Measurements from ENCODE around the gene ACYP1.

ACYP1 gene

DNA sequence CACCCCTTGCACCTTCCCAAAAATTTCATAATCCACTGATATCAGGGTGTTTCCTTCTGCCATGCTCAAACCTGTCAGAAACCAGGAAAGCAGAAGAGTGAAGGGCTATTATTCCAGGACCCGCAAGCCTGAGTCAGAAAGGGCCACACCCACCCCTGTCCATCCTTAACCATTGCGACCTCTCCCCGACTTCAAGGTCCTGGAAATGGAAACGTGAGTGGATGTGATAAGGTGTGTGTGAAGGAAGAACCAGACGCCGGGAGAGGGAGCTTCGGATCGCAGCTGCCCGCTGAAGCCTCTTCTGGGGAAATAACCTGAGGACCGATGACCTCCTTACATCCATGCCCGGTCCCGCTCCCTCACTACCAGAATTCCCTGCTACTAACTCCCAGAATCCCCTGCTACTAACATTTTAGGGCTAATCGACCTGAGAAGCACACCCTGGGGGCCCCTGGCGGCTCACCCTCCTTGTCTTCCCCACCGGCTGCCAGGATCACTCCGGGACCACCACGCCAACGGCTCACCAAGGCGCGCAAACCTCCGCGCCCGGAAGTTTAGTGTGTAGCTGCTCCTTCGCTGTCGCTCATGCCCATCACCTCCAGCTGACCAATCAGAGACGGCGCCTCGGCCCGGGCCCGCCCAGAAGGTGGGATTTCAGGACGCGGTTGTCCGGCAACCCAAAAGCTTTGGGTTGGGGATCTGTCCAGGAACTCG lies at the start of gene ACYP1:
Gene ACYP1, minus strand, starts transcription at position 534 of the 714 bp plus-strand sequence. Its CDS starts 471 bp downstream, at position 63.
- DNase-seq (ENCODE audit: low read depth), result peak; percentile 70

DNA sequence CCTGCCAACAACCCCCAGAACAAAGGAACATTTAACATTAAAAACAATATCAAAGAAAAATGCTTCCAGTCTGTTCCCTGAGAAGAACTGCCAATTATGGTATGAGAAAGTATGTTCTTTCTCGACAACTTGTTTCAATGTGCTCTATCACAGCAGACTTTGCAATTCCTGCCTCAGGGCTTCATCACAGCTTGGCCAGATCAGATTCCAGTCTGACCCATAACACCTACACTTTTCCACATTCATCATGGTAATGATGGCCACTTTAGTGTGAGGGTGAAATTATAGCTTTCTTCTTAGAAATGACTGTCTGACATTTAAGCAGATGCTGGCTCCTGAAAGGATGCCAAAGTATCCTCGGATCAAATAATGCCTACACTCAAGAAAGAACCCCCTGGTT lies 46.1 kb upstream of the ACYP1 start:
- no peak for DNase-seq (ENCODE audit: low read depth)

DNA sequence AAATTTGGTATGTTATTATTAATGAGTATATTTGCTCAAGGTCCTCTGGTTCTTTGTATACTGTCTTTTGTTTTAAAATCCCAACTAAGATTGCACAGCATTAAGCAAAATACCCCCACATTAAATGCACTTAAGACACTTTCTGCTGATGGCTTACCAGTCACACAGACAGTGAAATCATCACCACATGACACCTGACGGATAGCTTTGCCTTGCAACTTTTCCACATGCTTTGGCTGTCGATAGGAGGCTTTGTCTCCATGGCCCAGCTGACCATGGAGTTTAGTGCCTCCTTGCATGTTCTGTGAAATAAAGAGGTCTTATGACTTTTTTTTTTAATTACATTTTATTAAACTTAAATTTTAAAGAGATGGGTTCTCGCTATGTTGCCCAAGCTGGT lies 43.4 kb upstream of the ACYP1 start:
- DNase-seq (ENCODE audit: low read depth), result no peak

DNA sequence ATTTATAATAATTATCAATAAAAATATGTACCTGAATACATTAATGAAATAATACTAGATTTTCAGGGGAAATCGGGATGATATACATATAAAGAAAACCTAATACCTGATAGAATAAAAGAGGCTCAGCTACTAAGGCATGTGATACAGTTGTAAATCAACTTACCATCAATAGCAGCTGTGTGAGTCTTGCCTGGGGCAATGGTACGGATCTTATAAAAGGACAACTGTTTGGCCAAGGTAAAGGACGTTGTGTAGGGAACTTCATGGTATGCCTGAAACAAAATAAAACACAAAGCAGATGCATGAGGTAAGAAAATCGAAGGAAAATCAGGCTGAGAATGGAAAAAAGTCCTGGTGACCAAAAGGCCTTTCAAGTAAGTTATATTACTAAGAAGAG lies 37.7 kb upstream of the ACYP1 start:
- DNase-seq (ENCODE audit: low read depth), result no peak

DNA sequence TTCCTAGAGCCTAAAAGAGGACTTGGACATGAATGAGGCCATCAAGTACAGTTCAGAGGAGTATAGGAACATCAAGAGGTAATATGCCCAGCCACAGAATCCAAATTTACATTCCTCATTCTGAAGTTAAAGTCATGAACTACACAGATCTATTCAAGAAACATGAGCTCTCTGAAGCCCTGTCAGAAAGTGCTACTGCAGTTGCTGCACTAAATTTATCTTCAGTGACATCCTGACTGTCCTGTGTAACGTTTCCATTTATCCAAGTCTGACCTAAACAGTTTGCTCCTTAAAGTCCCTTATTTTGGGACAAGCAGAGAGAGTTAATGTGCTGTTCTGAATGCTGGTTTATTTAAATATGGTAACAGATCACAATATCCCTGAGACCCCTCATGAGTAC lies 34.9 kb upstream of the ACYP1 start:
- DNase-seq (ENCODE audit: low read depth), result no peak

DNA sequence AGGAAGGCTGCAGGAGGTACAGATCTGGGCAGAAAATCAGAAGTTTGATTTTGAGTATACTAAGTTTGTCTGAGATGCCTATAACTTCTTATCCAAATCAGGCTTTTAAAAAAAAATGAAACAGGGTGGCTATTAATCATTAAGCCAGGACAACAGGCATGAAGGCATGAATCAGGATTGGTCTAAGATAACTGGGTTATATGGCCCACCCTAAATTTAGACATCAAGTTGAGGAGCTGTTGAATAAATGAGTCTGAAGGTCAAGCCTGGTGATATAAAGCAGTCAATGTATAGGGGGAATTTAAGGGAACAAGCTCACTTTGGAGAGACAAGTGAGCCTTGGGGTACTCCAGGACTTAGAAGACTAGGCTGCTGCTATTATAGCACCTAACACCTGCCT lies 34.4 kb upstream of the ACYP1 start:
- no peak for DNase-seq (ENCODE audit: low read depth)

DNA sequence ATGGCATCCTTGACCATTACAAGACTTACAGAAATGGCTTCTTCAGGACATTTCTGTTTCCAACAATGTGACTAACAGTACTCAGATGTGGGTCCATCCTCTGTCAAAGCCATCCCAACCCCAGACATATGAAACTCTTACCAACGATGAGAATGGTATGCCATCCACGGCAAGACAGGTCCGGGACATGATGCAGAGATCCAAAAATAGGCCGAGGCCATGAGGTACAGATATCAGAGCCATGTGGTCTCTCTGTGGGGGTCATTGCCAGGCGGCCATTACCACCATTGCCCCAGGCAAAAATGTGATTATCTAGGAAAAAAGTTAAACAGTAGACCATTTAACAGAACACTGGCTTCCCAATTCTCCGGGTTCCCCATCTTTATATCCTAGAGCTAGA lies 33.1 kb upstream of the ACYP1 start:
- no peak for DNase-seq (ENCODE audit: low read depth)

DNA sequence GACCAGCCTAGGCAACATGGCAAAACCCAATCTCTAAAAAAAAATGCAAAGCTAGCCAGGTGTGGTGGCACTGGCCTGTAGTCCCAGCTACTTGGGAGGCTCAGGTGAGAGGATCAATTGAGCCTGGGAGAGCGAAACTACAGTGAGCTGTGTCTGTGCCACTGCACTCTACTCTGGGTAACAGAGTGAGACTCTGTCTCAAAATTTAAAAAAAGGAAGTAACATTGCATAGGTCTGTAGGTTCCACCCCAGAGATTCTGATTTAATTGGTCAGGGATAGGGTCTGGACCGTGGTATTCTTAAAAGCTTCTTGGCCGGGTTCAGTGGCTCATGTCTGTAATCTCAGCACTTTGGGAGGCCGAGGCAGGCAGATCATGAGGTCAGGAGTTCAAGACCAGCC lies 31.9 kb upstream of the ACYP1 start:
- DNase-seq (ENCODE audit: low read depth), result no peak

DNA sequence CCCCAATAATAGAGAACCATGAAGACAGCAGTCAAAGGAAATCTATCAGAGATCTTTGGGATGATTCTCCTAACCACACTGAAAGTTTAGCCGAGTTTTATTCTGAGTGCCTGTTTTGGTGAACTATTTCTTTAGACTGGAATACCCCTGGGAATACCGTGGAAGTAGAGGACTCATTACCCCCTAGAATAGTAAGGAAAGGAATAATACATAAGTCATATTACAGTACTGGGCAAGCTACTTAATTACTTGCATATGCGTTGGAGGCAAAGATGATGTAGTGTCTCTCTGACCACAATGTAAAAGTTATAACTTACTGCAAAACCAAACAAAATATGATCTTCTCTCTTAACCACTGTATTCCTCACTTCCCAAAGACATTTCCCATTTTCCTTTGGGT lies 31.1 kb upstream of the ACYP1 start:
- DNase-seq (ENCODE audit: low read depth), result no peak

DNA sequence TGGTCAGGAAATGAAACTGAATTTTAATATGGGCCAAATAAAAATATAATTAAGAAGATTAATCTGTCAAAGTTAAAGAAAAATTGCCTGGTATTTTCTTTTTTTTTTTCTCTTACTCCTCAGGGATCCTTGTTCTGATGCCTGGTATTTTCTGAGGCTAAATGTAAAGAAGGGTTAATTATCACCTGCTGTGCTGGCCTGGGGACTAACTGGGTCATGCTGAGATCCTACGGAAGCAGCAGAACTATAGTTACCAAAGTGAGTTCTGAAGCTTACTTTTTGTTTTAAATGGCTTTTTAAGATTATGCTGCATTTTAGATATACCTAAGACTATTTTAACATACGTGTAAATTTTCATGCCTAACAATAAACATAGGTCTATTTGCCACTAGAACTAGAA lies 28.9 kb upstream of the ACYP1 start:
- no peak for DNase-seq (ENCODE audit: low read depth)

DNA sequence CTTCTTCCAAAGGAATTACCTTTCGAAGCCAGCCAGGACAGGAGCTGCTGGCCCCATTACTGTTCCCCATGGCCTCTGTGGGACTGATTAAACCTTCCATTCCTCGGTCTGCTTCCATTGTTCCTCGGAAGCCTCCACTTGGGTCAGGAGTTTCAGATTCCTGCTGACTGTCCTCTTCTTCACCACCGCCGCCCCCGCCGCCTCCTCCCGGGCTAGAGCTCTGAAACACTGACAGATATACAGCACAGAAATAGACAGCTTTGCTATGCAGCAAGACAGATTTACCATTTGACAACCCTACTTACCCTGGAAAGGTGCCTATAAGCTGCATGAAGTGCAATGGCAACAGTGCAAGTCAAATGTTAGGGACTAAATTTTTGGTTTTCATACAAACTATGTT lies 27.4 kb upstream of the ACYP1 start:
- DNase-seq (ENCODE audit: low read depth), result no peak

DNA sequence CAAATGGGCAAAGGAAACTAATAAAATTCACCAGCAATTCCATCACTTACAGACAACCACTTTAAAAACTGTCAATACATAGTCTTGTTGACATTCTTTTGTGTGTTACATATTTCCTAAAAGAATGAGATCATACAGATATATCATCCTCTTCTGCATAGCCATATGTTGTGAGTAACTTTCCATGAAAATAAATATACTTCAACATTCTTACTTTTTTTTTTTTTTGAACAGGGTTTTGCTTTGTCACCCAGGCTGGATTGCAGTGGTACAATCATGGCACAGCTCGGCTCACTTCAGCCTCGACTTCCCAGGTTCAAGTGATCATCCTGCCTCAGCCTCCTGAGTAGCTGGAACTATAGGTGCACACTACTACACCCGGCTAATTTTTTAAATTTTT lies 26.5 kb upstream of the ACYP1 start:
- DNase-seq (ENCODE audit: low read depth), result no peak

DNA sequence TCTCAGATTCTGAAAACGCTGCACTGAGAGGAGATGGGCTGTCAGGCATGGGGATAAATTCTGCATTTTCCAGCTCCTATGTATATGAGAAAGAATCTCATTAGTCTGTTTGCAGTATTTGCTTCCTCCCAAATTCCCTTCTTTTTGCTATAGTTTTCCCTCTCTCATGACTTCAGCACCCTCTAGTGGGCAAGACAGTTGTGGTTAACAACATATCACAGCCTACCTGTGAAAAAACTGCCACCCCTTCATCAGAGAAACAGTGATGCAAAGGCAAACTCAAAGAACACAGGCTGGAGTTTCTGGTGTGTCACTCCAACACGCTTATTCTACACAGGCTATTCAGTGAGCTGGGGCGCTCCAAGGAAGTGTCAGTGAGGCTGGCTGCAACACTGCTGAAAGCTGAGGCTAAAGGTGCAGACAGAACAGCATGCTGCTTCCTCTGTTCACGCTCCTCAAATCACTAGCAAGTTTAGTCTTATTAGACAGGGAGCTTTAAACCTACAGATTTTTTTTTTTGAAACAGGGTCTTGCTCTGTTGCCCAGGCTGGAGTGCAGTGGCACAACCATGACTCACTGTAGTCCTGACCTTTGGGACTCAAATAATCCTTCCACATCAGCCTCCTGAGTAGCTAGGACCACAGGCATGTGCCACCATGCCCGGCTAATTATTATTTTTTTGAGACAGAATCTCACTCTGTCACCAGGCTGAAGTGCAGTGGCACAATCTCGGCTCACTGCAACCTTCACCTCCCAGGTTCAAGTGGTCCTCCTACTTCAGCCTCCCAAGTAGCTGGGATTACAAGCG lies 24.9 kb upstream of the ACYP1 start:
- peak; percentile 54 for DNase-seq (ENCODE audit: low read depth)

DNA sequence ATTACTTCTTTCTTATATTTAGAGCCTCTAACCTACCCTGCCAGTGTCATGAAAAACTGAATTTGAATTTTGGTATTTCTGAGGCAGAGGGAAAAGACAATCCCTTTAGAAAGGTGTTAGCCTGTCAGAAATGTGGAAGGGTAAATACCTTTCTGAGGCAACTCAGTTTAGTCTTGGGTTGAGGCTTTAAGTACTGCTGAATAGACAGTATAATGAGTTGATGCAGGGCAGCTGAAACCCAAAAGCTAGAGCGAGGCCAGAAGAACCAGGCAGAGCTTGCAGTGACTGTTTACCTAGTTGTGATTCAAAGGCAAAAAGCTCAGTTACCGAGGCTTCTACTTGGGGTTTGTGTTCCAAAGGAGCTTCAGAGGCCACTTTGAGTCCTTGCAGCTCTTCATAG lies 24.3 kb upstream of the ACYP1 start:
- no peak for DNase-seq (ENCODE audit: low read depth)

DNA sequence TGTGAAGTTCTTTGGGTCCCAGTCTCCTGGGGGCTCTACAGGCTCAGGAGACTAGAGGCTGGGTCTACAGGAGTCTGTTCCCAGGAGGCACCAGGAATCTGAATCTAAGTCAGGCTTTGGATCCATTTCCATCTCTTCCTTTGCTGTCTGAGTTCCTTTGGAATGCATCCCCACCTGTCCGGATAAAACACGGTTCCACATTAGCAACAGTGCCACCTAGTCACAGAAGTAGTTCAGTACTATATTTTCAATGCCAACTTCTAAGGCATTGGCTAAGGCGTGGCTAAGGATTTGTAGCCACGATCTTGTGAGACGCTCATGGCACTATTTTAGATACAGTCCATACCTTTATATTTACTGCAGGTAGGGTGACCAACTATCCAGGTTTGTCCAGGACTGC lies 20.7 kb upstream of the ACYP1 start:
- DNase-seq (ENCODE audit: low read depth), result no peak

DNA sequence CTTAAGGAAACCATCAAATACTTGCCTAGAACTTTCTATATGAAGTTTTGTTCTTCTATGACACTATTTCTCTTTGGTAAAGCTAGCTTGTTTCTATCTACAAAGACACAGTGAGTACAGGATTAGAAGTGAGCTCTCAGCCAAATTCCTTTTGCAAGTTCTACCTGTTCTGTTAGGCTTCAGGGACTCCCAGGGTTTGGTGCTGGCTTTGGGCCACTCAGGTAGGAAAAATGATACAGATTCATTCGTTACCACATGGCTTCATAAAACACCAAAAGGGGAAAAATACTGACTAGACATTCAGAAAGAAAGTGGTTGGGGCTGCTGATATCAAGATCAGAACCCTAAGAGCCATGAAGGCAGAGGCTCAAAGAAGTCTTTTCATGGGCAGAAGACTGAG lies 19.4 kb upstream of the ACYP1 start:
- DNase-seq (ENCODE audit: low read depth), result no peak

DNA sequence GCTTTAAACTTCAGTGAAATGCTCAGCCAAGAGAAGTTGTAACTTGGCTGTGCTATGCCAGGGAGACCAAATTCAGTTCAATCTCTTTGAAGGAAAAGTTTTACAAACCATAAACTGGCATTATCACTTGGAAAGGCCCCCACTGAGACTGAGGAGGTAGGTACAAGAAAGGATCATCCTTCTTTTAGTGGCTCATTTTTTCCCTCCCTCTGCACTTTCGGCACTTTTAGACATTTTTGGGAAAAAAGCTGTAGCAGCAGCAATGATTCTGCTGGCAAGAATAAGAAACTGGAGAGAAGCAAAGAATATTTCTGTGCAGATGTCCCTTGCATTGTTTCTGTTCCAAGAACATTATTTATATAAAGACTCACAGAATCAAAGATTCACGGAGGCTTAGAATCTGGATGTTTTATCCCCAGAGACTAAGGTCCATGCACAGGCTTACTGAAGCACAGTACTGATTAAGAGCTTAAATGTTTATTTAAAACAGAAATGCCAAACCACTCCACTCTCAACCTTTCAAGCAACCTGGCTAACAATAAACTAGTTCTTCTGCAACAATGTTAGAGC lies 17.9 kb upstream of the ACYP1 start:
- no peak for DNase-seq (ENCODE audit: low read depth)

DNA sequence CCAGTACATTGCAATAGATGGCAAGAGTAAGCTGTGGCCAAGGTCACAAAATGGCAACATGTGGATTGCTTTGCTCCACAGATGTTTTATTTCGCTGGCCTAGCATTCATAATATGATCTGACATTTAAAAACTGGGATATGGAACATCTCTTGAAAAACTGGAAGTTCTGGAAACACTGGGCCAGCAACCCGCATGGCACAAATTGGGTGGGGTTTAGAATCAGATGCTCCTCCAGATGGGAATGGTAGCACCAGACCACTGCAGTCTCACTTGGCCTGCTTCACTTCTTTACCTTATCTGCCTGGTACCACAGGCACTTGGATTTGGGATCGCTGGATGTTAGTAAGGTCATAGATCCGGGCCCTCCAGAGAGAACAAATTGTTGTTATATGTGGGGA lies 15.7 kb upstream of the ACYP1 start:
- no peak for DNase-seq (ENCODE audit: low read depth)

DNA sequence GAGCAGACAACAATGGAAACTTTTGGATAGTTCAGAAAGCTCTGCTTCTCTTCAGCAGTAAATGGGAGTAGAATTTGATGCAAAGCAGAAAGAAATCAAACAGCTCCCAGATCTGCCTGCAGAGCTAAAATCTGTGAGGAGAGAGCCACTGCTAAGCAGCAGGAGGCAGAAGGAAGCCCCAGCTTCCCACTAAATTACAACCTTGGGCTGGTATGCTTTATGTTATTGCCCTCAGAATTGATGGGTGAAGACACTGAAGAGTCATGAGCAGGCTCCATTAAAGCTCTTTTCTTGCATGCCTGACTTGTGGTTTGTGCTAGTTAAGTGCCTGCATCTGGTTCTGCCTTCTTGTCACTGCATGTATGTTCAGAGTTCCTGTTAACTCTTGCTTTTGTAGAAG lies 14.0 kb upstream of the ACYP1 start:
- no peak for DNase-seq (ENCODE audit: low read depth)

DNA sequence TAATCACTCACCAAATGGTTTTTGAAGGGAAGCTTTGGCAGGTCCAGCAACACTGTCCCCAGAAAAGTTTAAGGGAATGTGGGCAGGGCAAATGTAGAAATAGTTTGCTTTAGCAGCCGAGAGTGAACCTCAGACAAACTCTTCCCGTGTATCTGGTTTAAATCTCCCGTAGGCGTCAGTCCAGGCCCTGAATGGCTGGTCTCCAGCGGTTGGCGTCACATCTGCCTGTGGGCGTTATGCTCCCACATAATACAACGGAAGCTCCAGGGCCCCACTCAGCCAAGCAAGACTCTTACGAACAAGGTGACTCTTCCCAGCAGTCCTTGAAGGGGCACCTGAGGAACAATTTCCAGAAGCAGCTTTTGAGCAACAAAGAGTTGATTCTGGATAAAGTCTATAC lies 6.6 kb upstream of the ACYP1 start:
- DNase-seq (ENCODE audit: low read depth), result peak; percentile 49

DNA sequence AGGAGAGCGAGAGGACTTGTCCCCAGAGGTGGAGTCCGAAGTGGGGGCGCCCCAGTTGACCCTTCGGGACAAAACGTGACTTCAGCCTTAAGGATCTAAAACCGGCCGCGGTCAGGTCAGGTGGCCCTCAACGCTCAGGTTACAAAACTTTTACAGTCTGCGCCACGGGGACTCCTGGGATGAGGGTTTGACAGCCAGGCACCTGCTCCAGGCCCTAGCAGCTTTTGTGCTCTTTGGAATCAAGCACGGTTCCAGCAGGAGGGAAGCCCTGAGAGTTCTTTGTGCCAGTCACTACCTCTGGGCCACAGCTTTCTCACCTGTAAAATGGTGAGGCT lies 6.0 kb upstream of the ACYP1 start:
- DNase-seq (ENCODE audit: low read depth), result no peak

DNA sequence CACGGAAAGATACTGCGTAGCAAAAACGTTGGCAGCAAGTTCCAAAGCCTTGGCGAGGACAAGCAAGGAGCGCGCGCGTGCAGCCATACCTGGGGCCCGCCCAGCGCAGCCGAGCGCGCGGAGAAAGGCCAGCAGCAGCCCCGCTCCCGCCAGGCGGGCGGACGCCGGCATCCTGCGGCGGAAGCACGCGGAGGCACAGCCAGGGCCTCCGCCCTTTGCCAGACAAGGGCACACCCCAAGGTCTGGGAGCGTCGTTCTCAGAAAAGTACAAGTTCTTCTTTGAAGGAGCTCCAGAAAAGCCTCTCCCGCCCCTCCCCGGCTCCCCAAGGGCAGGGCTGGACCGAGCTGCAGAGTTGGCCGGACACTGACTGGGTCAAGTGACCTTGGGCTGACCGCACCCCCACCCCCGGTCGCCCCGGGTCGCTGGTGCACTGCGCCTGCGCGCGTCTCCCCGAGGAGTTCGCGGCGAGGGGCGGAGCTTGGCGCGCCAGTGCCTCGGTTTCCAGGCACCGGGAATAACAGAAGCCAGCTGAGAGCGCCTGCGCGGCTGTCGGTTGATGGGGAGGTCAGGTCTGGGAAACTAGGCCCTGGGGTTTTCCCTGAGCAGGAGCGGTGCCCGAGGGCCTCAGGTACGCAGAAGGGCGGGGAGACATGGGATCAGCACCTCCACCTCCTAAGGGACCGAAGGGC lies 5.4 kb upstream of the ACYP1 start, which contains the start of gene ZC2HC1C:
Gene ZC2HC1C, plus strand, starts transcription at position 521 of the 690 bp plus-strand sequence. CDS start 933 bp downstream, outside the sequence.
- DNase-seq (ENCODE audit: low read depth), result peak; percentile 83

All from amniotic epithelial cell (primary cell).